ENCODE measurements around the gene IFT81. TPM values are rescaled to one million over a fixed set of nuclear protein-coding genes. Genes with fewer than 3 reads are reported as not detected.
A peak's percentile ranks its signal among the peaks of the same experiment; 100 is the strongest.

Gene IFT81
- polyA plus RNA-seq, 1 of the 3 experiments (the other 2 are of a cell fraction) = 7.9 TPM

DNA sequence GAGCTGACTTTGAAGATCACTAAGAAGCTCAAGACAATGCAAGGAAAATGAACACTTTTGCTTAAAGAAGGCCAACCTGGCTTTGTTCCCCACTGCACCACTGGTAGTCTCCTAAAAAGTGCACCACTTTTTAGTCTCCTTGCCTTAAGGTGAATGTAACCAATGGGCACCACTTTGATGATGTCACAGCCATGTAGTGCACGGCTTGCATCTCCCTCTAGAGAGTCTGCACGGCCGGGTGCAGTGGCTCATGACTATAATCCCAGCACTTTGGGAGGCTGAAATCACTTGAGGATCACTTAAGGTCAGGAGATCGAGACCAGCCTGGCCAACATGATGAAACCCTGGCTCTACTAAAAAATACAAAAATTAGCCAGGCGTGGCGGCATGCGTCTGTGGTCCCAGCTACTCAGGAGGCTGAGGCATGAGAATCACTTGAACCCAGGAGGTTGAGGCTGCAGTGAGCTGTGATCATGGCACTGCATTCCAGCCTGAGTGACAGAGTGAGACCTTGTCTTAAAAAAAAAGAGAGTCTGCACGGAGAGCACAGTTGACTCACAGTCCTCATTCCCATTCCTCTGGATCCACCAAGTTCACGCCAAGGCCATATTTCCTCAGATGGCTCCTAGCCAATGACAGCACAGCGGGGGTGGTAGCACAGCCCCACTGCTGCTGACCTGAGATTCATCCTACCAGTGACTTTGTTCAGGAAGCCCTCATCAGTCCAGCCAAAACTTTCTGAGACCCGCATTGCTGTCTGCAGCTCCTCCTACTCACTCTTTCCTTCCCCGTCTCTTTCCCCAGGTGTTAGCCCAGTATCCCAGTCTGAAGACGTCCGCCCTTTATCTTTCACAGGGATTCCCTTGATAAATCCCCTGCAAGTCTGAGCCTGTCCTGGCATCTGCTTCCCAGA is 16.5 kb upstream of the IFT81 start (continued):
- TF ChIP-seq EZH2phosphoT487 (IDR thresholded peaks at IDR 0.05; ENCODE audit: borderline replicate concordance, low read depth) = no peak
- TF ChIP-seq, protein P1, sequence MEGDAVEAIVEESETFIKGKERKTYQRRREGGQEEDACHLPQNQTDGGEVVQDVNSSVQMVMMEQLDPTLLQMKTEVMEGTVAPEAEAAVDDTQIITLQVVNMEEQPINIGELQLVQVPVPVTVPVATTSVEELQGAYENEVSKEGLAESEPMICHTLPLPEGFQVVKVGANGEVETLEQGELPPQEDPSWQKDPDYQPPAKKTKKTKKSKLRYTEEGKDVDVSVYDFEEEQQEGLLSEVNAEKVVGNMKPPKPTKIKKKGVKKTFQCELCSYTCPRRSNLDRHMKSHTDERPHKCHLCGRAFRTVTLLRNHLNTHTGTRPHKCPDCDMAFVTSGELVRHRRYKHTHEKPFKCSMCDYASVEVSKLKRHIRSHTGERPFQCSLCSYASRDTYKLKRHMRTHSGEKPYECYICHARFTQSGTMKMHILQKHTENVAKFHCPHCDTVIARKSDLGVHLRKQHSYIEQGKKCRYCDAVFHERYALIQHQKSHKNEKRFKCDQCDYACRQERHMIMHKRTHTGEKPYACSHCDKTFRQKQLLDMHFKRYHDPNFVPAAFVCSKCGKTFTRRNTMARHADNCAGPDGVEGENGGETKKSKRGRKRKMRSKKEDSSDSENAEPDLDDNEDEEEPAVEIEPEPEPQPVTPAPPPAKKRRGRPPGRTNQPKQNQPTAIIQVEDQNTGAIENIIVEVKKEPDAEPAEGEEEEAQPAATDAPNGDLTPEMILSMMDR (IDR thresholded peaks at IDR 0.05) = no peak
- peak; percentile 74 for TF ChIP-seq NFIC (IDR thresholded peaks at IDR 0.05; ENCODE audit: borderline replicate concordance)
- TF ChIP-seq RAD21 (IDR thresholded peaks at IDR 0.05; ENCODE audit: low read length) = no peak
- no peak for TF ChIP-seq EP300 (IDR thresholded peaks at IDR 0.05; ENCODE audit: borderline replicate concordance in 1 of 2, low read depth in 1 of 2, low read length in 1 of 2)
- TF ChIP-seq FOXJ3 (CRISPR knock-in tag; IDR thresholded peaks at IDR 0.05) = no peak
- TF ChIP-seq, protein P2, sequence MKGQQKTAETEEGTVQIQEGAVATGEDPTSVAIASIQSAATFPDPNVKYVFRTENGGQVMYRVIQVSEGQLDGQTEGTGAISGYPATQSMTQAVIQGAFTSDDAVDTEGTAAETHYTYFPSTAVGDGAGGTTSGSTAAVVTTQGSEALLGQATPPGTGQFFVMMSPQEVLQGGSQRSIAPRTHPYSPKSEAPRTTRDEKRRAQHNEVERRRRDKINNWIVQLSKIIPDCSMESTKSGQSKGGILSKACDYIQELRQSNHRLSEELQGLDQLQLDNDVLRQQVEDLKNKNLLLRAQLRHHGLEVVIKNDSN (IDR thresholded peaks at IDR 0.05; ENCODE audit: borderline replicate concordance, low read depth) = no peak
- TF ChIP-seq MEF2A (IDR thresholded peaks at IDR 0.05; ENCODE audit: borderline replicate concordance, low read depth) = no peak

DNA sequence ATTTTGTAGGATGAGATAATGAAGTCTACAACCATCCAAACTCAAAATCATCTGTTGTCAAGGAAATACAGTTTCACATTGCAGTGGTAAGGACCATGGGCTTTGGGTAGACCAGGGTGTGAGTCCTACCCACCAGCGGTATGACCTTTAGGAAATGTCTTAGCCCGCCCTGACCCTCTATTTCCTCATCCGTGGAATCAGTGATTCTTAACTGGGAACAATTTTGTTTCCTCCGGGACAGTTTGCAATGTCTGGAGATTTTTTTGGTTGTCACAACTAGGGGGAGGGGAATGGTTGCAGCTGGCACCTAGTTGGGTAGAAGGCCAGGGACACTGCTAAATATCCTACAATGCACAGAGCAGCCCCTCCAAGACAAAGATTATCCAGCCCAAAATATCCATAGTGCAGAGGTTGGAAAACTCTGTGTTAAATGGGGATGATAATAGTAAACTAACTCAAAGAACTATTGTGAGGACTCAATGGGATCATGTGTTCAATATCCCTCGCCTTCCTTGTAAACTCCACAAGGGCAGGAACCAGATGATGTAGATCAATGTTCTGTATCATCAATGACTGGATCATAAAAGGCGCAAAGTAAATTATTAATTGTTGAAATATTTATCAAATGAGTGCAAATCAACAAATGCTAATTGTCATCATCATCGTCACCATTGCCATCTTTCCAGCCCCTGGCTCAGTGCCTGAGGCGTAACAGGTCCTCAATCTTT is 15.7 kb upstream of the IFT81 start:
- peak overlapping the region; percentile 65 to 84 for H3K27ac ChIP-seq (ENCODE audit: low read depth in 2 of 2, low read length in 1 of 2)
- TF ChIP-seq RFX5 (IDR thresholded peaks at IDR 0.05; ENCODE audit: low read length) = no peak
- no peak for TF ChIP-seq MEF2A (IDR thresholded peaks at IDR 0.05; ENCODE audit: borderline replicate concordance, low read depth)
- TF ChIP-seq FOSL2 (IDR thresholded peaks at IDR 0.05; ENCODE audit: borderline replicate concordance, low read depth) = no peak
- TF ChIP-seq CHD2 (IDR thresholded peaks at IDR 0.05; ENCODE audit: low read length, partially characterized antibody) = no peak
- no peak for TF ChIP-seq RCOR1 (IDR thresholded peaks at IDR 0.05; ENCODE audit: low read length)
- no peak for TF ChIP-seq NRF1 (IDR thresholded peaks at IDR 0.05; ENCODE audit: low read depth, low read length)
- TF ChIP-seq, protein P3, sequence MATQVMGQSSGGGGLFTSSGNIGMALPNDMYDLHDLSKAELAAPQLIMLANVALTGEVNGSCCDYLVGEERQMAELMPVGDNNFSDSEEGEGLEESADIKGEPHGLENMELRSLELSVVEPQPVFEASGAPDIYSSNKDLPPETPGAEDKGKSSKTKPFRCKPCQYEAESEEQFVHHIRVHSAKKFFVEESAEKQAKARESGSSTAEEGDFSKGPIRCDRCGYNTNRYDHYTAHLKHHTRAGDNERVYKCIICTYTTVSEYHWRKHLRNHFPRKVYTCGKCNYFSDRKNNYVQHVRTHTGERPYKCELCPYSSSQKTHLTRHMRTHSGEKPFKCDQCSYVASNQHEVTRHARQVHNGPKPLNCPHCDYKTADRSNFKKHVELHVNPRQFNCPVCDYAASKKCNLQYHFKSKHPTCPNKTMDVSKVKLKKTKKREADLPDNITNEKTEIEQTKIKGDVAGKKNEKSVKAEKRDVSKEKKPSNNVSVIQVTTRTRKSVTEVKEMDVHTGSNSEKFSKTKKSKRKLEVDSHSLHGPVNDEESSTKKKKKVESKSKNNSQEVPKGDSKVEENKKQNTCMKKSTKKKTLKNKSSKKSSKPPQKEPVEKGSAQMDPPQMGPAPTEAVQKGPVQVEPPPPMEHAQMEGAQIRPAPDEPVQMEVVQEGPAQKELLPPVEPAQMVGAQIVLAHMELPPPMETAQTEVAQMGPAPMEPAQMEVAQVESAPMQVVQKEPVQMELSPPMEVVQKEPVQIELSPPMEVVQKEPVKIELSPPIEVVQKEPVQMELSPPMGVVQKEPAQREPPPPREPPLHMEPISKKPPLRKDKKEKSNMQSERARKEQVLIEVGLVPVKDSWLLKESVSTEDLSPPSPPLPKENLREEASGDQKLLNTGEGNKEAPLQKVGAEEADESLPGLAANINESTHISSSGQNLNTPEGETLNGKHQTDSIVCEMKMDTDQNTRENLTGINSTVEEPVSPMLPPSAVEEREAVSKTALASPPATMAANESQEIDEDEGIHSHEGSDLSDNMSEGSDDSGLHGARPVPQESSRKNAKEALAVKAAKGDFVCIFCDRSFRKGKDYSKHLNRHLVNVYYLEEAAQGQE (IDR thresholded peaks at IDR 0.05; ENCODE audit: low read depth, low read length) = no peak
- no peak for TF ChIP-seq MXI1 (IDR thresholded peaks at IDR 0.05; ENCODE audit: low read depth, low read length)
- TF ChIP-seq, protein P4, sequence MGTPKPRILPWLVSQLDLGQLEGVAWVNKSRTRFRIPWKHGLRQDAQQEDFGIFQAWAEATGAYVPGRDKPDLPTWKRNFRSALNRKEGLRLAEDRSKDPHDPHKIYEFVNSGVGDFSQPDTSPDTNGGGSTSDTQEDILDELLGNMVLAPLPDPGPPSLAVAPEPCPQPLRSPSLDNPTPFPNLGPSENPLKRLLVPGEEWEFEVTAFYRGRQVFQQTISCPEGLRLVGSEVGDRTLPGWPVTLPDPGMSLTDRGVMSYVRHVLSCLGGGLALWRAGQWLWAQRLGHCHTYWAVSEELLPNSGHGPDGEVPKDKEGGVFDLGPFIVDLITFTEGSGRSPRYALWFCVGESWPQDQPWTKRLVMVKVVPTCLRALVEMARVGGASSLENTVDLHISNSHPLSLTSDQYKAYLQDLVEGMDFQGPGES (IDR thresholded peaks at IDR 0.05; ENCODE audit: low read depth, low read length) = no peak
- TF ChIP-seq TCF12 (IDR thresholded peaks at IDR 0.05) = no peak
- TF ChIP-seq NFIC (IDR thresholded peaks at IDR 0.05; ENCODE audit: borderline replicate concordance) = no peak
- TF ChIP-seq, protein P1 (IDR thresholded peaks at IDR 0.05) = no peak
- no peak for TF ChIP-seq FOXM1 (IDR thresholded peaks at IDR 0.05; ENCODE audit: low read depth)
- H3K27me3 ChIP-seq (ENCODE audit: insufficient read depth) = no peaks in the 10 kb centered on the region
- H3K9me2 ChIP-seq = no peaks in the 10 kb centered on the region
- H3K9ac ChIP-seq = no peak overlapping the region; the same call in 1 of the 2 replicates
- H4K20me1 ChIP-seq (ENCODE audit: insufficient read depth) = no peaks in the 10 kb centered on the region
- no peaks in the 10 kb centered on the region for H3K79me2 ChIP-seq (ENCODE audit: insufficient read depth)
- ChIA-PET CTCF (no interaction called here), POLR2A (interaction anchor here (0.6 kb wide), 1 partner anchor 168 kb away, joined by 3 read pairs; no protein-coding TSS in a partner anchor)
- peaks cover 12% of the 10 kb centered on the region for H3F3A ChIP-seq (replicated peaks; ENCODE audit: insufficient read depth)
- H3K4me1 ChIP-seq (ENCODE audit: control insufficient read depth in 1 of 2, insufficient read depth in 2 of 2, low read depth in 1 of 2, low read length in 1 of 2) = peaks cover 18 to 20% of the 10 kb centered on the region in 2 experiments
- no peak for DNase-seq
- peak overlapping the region; percentile 34 for H3K4me2 ChIP-seq
- H3K9me3 ChIP-seq = no peaks in the 10 kb centered on the region
- 81% methylated on average over 8 of the region's 8 CpGs for WGBS (ENCODE audit: low lambda C conversion rate)
- H3K4me3 ChIP-seq (ENCODE audit: low read depth in 2 of 2, low read length in 1 of 2) = no peak overlapping the region
- H3K36me3 ChIP-seq (replicated peaks in 1 of 2; ENCODE audit: control insufficient read depth in 1 of 2, insufficient read depth in 2 of 2, low read length in 1 of 2) = no peaks in the 10 kb centered on the region
- 0 out of 2 replicates have a peak overlapping the region, but pooled peaks have one; percentile 85 for H2AFZ ChIP-seq (ENCODE audit: low read depth)
